ENCODE results near the gene ALPI.
"Not testable (repeated sequence)": the region's sequence is repeated elsewhere in the genome, so short reads cannot be mapped to it uniquely, and the experiment has no call there.

The ALPI gene

DNA sequence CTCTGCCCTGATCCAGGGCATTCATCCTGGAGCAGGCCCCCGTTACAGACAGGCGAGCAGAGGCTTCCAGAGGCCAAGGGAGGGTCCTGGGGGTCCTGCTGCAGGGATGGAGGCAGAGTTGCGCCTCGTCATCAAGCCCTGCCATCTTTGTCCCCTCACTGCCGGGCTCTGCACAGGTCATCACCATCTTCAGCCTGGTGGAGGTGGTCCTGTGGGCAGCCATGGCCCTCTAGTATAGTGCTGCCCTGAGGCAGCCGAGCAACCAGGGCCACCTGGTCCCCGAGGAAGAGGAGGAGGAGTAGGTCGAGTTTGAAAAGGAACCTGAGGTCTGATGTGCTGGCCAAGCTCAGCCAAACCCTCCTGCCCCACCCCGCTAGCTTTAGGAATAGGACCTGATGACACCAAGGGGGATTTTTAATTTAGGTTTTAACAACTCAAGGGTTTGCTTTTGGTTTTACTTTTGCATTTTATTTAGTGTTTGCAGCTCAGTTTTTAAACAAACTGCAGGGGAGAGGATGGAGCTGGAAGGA, 8.8 kb upstream of the ALPI start:
- TF ChIP-seq, protein P1, sequence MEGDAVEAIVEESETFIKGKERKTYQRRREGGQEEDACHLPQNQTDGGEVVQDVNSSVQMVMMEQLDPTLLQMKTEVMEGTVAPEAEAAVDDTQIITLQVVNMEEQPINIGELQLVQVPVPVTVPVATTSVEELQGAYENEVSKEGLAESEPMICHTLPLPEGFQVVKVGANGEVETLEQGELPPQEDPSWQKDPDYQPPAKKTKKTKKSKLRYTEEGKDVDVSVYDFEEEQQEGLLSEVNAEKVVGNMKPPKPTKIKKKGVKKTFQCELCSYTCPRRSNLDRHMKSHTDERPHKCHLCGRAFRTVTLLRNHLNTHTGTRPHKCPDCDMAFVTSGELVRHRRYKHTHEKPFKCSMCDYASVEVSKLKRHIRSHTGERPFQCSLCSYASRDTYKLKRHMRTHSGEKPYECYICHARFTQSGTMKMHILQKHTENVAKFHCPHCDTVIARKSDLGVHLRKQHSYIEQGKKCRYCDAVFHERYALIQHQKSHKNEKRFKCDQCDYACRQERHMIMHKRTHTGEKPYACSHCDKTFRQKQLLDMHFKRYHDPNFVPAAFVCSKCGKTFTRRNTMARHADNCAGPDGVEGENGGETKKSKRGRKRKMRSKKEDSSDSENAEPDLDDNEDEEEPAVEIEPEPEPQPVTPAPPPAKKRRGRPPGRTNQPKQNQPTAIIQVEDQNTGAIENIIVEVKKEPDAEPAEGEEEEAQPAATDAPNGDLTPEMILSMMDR (IDR thresholded peaks at IDR 0.05; ENCODE audit: low read depth, low read length), result no peak
- in situ Hi-C loops (cut with HindIII; ENCODE audit: low sequenced_read_pairs), result no loop called here
- no peak for DNase-seq (ENCODE audit: low read depth, low spot score)
- H3K4me3 ChIP-seq (ENCODE audit: low read depth, low read length), result no peak overlapping the region

DNA sequence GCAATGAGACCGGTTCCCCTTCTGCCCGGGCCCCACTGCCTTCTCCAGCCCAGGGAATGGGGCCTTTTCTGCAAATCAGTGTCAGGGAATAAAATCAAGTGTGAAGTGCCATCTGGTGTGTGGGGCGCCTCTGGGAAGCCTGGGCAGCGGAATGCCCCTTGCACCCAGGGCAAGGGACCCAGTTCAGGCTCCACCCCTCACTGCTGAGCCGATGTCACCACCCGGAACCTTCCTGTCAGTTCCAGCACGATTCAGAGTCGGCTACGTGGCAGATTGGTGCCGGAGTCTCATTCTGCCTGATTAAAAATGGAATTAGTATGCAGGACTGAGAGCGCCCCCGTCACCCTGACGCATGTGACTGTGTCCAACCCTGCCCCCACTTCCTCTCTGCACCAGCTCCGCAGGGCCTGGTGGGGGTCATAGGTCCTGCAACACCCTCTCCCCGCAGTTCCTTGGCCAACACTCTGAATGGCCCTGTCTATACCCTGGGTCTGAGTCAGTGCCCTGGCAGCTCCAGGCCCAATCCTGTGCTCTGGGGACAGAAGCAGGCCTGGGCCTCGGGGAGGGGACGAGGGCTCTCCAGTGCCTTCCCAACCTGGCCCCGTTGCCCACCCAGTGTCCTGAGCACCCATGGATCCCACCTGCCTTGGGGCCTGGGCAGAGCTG, 8.2 kb upstream of the ALPI start:
- DNase-seq (ENCODE audit: low read depth, low spot score), result no peak
- in situ Hi-C loops (cut with HindIII; ENCODE audit: low sequenced_read_pairs), result no loop called here
- TF ChIP-seq, protein P1 (IDR thresholded peaks at IDR 0.05; ENCODE audit: low read depth, low read length), result no peak

DNA sequence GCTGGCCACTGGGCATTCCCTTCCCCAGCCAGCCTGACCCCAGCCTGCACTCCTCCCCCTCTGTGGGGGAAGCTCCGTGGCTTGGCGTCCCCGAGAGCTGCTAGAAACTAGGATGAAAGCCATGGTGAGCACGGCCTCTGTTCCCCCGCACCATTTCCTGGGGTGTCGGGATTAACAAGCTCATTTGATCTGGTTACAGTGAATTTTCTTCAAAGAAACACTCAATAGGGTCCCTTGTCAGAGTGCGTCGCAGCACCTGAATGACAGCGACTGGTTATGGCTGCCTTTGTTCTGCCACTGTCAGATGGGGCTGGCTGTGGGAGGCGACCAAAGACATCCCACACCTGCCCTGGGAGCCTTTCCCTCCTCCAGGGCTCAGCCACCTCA, 7.7 kb upstream of the ALPI start:
- TF ChIP-seq, protein P1 (IDR thresholded peaks at IDR 0.05; ENCODE audit: low read depth, low read length), result no peak
- DNase-seq (ENCODE audit: low read depth, low spot score), result no peak
- in situ Hi-C loops (cut with HindIII; ENCODE audit: low sequenced_read_pairs), result no loop called here
- H3K4me3 ChIP-seq (ENCODE audit: low read depth, low read length), result no peak overlapping the region

More for the DNA sequence above, 8.2 kb upstream of the ALPI start:
- H3K4me3 ChIP-seq (ENCODE audit: low read depth, low read length), result no peak overlapping the region

DNA sequence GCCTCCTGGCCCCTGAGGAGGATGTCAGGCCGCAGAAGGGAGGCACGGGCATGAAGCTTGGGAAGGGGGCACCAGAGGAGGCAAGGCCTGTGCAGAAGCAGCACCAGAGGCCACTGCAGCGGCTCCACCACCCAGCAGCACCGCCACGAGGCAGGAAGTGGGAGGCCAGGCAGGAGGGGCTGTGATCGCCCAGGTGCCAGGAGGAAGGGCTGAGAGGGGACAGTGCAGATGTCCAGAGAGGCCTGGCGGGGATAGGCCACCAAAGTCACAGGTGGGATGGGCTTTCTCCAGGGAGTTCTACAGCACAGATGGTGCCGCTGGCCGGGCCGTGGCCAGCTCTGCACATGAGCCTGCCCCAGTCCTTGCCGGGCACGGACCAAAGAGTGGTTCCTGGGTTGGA, 6.0 kb upstream of the ALPI start:
- DNase-seq (ENCODE audit: low read depth, low spot score), result no peak
- TF ChIP-seq, protein P1 (IDR thresholded peaks at IDR 0.05; ENCODE audit: low read depth, low read length), result no peak
- H3K4me3 ChIP-seq (ENCODE audit: low read depth, low read length), result no peak overlapping the region
- in situ Hi-C loops (cut with HindIII; ENCODE audit: low sequenced_read_pairs), result no loop called here

DNA sequence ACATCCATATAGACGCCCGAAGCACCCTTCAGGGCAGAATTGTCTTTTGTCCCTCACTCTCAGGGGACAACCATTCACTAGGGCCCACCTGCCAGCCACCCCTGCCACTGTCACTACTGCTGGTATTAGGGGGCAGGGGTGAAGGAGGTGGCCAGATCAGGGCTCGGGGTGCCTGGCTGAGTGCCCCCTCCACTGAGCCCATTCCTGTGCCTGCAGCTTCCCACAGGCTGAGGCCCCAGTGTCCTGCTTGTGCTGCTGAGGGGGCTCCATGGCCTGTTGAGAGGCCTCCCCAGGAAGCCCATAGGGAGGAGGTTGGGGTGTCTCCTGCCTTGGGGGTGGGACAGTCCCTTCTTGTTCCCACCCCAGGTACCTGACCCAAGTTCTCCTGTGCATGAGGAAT, 4.3 kb upstream of the ALPI start:
- in situ Hi-C loops (cut with HindIII; ENCODE audit: low sequenced_read_pairs); DNase-seq (ENCODE audit: low read depth, low spot score); H3K4me3 ChIP-seq (ENCODE audit: low read depth, low read length): not testable (repeated sequence)

DNA sequence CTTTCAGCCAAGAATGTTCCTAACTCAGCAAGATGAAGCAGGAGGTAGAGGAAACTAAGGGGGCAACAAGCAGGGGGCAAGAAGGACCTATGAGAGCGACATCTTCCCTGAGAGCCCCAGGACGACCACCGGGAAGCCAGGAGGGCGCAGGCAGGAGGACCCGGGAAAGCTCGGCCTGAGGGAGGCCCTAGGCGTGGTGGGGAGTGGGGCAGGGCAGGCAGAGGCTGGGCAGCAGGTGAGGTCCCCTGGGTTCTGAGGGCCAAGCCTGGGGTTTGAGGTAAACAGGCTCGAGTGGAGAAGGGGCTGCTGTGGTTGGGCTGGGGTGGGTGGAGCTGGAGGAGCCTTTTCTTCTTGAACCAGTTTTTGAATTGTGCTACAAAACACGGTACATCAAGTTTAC, 1.3 kb upstream of the ALPI start:
- no peak for DNase-seq (ENCODE audit: low read depth, low spot score)
- H3K4me3 ChIP-seq (ENCODE audit: low read depth, low read length), result no peak overlapping the region
- in situ Hi-C loops (cut with HindIII; ENCODE audit: low sequenced_read_pairs), result no loop called here
- TF ChIP-seq, protein P1 (IDR thresholded peaks at IDR 0.05; ENCODE audit: low read depth, low read length), result no peak

DNA sequence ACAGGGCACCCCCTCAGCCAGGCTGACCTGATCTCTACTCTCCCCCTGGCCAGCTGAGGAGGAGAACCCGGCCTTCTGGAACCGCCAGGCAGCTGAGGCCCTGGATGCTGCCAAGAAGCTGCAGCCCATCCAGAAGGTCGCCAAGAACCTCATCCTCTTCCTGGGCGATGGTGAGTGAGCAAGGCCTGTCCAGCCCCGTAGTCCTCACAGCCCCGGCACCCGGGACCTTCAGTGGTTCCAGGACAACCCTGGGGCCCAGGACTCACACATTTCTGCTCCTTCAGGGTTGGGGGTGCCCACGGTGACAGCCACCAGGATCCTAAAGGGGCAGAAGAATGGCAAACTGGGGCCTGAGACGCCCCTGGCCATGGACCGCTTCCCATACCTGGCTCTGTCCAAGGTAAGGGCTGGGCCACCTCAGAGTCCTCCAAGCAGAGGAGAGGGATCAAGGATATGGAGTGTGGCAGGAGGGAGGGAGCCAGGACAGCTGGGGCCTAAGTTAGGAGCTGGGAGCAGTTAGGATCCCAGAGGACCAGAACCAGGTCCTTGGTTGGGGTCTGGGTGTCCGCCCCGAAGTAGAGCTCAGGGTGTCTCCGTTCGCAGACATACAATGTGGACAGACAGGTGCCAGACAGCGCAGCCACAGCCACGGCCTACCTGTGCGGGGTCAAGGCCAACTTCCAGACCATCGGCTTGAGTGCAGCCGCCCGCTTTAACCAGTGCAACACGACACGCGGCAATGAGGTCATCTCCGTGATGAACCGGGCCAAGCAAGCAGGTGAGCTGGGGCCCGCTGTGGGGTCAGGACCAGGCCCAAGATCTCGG, 555 bp downstream of the ALPI start:
- TF ChIP-seq, protein P1 (IDR thresholded peaks at IDR 0.05; ENCODE audit: low read depth, low read length), result no peak
- no peak for DNase-seq (ENCODE audit: low read depth, low spot score)
- in situ Hi-C loops (cut with HindIII; ENCODE audit: low sequenced_read_pairs), result no loop called here
- no peak overlapping the region for H3K4me3 ChIP-seq (ENCODE audit: low read depth, low read length)
